A375 (cell line): Measurements from ENCODE around the gene DR1. TPM values are rescaled to one million over a fixed set of nuclear protein-coding genes. Genes with fewer than 3 reads are reported as not detected.

Experiments used
- small RNA-seq: library from RNA; depleted of rRNA; stranded (forward); fragments of <200 nt; gene quantifications from one replicate; pipeline ENCODE3, GENCODE V24; 2014
- total RNA-seq: library from RNA; depleted of rRNA; stranded (reverse); fragments of >200 nt; shearing (Covaris generic); gene quantifications from 2 replicates; pipeline ENCODE4 v1.2.3, GENCODE V29; 2014; rRNA removed

Gene DR1
- total RNA-seq: 29.3 and 42.8 TPM in 2 replicates

DNA sequence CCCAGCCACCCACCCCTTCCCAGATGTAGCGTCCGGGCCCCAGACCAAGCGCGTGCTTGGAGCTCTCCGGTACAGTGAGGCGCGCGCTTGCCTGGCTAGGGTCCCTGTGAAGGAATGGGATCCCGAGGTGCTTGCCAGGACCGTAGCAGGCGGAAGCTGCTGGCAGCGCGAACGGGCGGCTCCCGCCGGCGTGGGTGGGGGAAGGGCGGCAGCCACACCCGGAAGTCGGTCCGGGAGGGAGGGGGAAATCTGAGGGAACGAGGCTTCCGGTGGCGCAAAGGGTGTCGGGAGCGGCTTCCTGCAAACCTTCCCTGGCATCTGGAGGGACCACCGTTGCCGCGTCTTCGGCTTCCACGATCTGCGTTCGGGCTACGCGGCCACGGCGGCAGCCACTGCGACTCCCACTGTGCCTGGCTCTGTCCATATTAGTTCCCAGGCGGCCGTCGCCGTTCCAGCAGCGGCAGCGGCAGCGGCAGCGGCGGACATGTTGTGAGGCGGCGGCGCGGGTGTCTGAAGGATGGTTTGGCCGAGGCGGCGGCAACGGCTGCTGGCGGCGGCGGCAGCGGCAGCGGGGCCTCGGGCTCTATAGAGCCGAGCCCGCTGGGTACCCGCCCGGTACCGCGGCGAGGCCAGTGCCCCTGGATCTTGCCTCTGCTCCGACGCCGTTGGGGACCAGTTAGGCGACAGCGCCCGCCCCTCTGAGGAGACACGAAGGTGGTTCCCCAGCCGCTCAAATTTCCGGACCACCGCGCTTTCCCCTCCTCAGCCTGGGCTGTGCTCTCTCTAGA is at the start of gene DR1:
Gene DR1, plus strand, starts transcription at position 275 of the 788 bp plus-strand sequence. CDS start 739 bp downstream, outside the sequence.

Small RNA genes within 50 kb of the gene (small RNA-seq; reads per million reads assigned to genes)
- gene RF00019: not detected

Other genes with a start within 250 kb of the DR1 start
- 39.4 and 46.3 TPM in 2 replicates for gene TMED5, start 165.5 kb upstream of the DR1 start, total RNA-seq
- 6.3 and 6.8 TPM in 2 replicates for gene CCDC18, start 165.2 kb upstream of the DR1 start, total RNA-seq
- gene FNBP1L, start 102.2 kb downstream of the DR1 start, total RNA-seq: 11.2 and 12.9 TPM in 2 replicates